C4-2B (cell line): ENCODE data around the gene CLEC9A.

Experiments
- CTCF ChIP-seq: fragments of 450-650 bp; conservative IDR thresholded peaks from 2 replicates; pipeline ENCODE4 v1.5.1; 2017; ENCODE audit warnings: mild to moderate bottlenecking
- ZFX ChIP-seq: fragments of 450-650 bp; IDR thresholded peaks from 2 replicates; pipeline ENCODE4 v1.6.1; 2017

GRCh38 chr12:10075451-10075850, 45.0 kb downstream of the CLEC9A start:
- TF ChIP-seq CTCF, result no peak
- no peak for TF ChIP-seq ZFX
